ENCODE data around the gene IL1F10. TPM values are rescaled to one million over a fixed set of nuclear protein-coding genes. Genes with fewer than 3 reads are reported as not detected.

Gene IL1F10
- total and polyA plus RNA-seq, 12 donors, result not detected

- TF ChIP-seq CTCF (IDR thresholded peaks at IDR 0.05), result no peak
- H3K36me3 ChIP-seq, result no peaks in the 10 kb centered on the region
- 87% methylated on average over 4 of the region's 4 CpGs for WGBS, 2 donors
- peaks cover 0 to 19% (median 0%) of the 10 kb centered on the region in 11 donors for H3K9me3 ChIP-seq
- peaks cover 0 to 4% (median 0%) of the 10 kb centered on the region in 9 donors for H3K4me1 ChIP-seq
- no peak overlapping the region for H3K27ac ChIP-seq
- ATAC-seq (no peak), DNase-seq (no peak)
- no peak overlapping the region for H3K4me3 ChIP-seq
- H3K27me3 ChIP-seq, result peaks cover 0 to 4% (median 0%) of the 10 kb centered on the region in 7 donors
- intact Hi-C loops (cut with DNase I), result no loop called here
These were observed 30.3 kb downstream of the IL1F10 start for GRCh38 chr2:113098041-113098440.

DNA sequence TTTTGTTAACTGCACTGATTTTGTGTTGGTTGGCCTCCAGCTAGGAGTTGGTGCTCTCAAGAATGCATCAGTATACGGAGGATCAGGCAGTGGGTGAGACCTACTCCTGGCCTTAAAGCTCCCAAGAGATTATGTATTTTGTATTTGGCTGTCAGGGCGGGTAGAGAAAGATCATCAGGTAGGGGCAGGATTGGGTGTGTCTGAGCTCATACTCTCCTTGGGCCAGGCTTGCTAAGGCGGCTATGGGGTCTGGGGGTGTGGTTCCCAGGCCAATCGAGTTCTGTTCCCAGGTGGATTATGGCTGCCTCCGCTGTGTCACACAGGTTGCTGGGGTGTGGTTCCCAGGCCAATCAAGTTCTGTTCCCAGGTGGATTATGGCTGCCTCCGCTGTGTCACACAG lies 30.8 kb downstream of the IL1F10 start:
- H3K4me1 ChIP-seq, result peaks cover 0 to 4% (median 0%) of the 10 kb centered on the region in 9 donors
- WGBS, 2 donors, result 91% methylated on average over 6 of the region's 6 CpGs
- no peak overlapping the region for H3K4me3 ChIP-seq
- intact Hi-C loops (cut with DNase I), result no loop called here
- no peak overlapping the region for H3K27ac ChIP-seq
- H3K36me3 ChIP-seq, result no peaks in the 10 kb centered on the region
- TF ChIP-seq CTCF (IDR thresholded peaks at IDR 0.05), result no peak
- no peak for ATAC-seq
- H3K27me3 ChIP-seq, result peaks cover 0 to 4% (median 0%) of the 10 kb centered on the region in 7 donors
- peaks cover 0 to 19% (median 0%) of the 10 kb centered on the region in 11 donors for H3K9me3 ChIP-seq
- DNase-seq, result no peak

- no peak overlapping the region for H3K4me3 ChIP-seq
- DNase-seq, result no peak
- intact Hi-C loops (cut with DNase I), result no loop called here
- H3K9me3 ChIP-seq, result peaks cover 0 to 9% (median 0%) of the 10 kb centered on the region in 11 donors
- H3K27ac ChIP-seq, result no peak overlapping the region
- H3K4me1 ChIP-seq, result peaks cover 0 to 10% (median 0%) of the 10 kb centered on the region in 9 donors
- TF ChIP-seq CTCF (IDR thresholded peaks at IDR 0.05), result no peak
- WGBS, 2 donors, result 90 to 96% methylated on average over 2 of the region's 2 CpGs
- no peak for ATAC-seq
- H3K36me3 ChIP-seq, result no peaks in the 10 kb centered on the region
- peaks cover 0 to 7% (median 0%) of the 10 kb centered on the region in 7 donors for H3K27me3 ChIP-seq
These were observed 34.4 kb downstream of the IL1F10 start for GRCh38 chr2:113102133-113102532.

GRCh38 chr2:113103277-113103676 lies 35.5 kb downstream of the IL1F10 start:
- ATAC-seq, result no peak
- intact Hi-C loops (cut with DNase I), result no loop called here

More at GRCh38 chr2:113103277-113103676, 35.5 kb downstream of the IL1F10 start:
- no peak for DNase-seq
- no peak for TF ChIP-seq CTCF (IDR thresholded peaks at IDR 0.05)
- H3K4me1 ChIP-seq, result peaks cover 0 to 6% (median 0%) of the 10 kb centered on the region in 9 donors
- H3K27ac ChIP-seq, result no peak overlapping the region
- no peak overlapping the region for H3K4me3 ChIP-seq
- WGBS, 2 donors, result 84 to 91% methylated on average over 4 of the region's 4 CpGs
- no peaks in the 10 kb centered on the region for H3K36me3 ChIP-seq
- H3K9me3 ChIP-seq, result peaks cover 0 to 9% (median 0%) of the 10 kb centered on the region in 11 donors
- peaks cover 0 to 17% (median 4%) of the 10 kb centered on the region in 7 donors for H3K27me3 ChIP-seq

Data from heart right ventricle (tissue), 16 donors.